ENCODE results near the gene C16orf86.

C16orf86 gene

GRCh38 chr16:67654403-67654911, 12.2 kb upstream of the C16orf86 start:
- DNase-seq, result no peak

GRCh38 chr16:67655363-67655762, 11.3 kb upstream of the C16orf86 start:
- no peak for DNase-seq

GRCh38 chr16:67656344-67657016, 10.1 kb upstream of the C16orf86 start:
- DNase-seq, result no peak

DNA sequence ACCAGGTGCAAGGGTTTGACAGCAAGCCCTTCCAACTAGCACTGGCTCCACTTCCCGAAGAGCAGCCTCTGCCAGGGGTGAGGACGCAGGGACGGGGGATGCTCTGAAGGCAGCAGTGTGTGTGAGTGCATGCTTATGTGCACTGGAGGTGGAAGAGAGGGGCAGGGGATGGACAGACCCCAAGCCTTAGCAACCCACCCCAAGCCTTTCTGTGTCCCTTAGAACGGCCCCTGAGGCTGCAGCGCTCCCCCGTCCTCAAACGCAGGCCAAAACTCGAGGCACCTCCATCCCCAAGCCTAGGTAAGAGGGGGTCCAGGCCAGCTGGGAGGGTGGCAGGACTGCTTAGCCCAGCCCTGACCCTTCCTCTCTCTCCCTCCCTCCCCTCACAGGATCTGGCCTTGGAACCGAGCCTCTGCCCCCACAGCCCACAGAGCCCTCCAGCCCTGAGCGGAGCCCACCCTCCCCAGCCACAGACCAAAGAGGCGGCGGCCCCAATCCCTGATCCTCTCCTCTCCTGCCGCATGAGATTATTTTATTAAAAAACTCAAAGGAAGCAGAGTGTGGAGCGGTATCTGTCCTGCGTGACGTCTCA, 9.5 kb upstream of the C16orf86 start:
- DNase-seq, result no peak

- DNase-seq, result no peak
Observed at GRCh38 chr16:67657751-67658518, 8.7 kb upstream of the C16orf86 start.

DNA sequence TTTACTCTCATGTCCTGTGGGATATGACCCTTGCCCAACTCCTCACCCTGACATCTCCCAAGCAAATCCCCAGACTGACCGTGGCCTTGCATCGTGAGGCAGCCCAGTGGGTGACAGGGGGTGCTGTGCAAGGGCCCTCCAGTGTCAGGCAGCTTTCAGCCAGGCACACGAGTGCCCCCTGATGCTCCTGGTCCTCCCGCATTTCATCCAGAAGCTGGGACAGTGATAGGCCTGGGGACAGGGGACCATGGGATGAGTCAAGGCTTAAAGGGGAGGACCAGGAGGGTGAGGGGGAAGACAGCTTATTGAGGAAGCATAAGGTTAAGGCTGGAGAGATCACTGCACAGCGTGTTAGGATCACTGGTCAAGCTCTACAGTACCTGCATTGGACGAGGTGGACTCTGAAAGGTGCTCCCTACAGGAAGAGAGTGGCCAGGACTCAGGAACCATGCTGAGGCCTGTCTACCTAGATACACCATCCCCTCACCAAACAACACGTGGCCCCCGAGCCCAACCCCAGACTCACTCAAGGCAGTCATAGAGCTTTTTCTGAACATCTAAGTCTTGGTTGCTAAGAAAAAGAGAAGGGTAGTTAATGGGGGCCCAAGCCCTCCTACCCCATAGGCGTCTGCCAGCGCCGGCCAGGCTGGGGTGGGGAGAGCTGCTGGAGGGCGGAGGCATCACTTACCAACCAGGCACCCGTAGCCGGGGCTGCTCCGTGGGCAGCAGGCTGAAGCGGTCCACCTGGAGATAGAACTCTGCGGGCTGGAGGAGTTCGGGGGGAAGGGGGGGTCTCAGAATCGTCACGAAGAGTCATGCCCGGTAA, 7.6 kb upstream of the C16orf86 start:
- no peak for DNase-seq

DNA sequence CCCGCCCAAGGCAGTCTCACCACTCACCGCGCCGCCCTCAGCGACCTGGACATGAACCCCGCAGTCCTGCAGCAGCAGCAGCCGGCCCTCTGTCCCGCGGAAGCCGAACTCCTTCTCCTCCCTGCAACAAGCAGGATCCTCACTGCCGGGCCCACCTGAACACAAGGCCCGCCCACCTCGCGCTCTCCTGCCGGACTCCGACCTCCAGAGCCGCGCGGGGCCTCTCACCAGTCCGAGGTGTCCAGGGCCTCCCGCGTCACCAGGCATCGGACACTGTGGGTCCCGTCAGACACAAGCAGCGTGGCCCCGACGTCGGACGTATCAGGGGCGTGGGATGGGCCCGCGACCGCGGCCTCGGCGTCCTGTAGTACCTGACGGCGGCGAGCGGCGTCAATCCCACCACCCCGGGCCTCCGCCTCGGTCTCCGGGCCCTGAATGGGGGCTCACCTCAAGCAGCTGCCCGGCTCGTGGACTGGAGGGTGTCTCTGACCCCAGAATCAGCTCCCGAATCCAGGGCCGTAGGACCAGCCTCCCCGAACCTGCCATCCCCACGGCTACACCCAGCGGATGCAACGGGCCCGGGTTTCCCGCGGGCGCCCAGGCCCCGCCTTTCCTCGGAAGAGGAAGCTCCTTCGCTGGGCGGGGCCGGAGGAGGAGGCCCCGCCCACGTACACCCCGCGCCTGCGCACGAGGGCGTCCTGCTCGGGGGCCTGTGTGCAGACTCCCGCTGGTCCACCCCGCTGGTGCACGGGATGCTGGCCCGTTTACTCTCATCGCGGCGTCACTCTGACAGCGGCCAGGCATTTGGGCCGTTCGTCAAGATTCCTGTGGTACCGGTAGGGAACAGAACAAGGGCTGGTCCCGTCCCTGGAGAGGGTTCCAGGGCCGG, 6.7 kb upstream of the C16orf86 start, which contains the start of gene ACD:
Gene ACD, minus strand, starts transcription at position 586 of the 889 bp plus-strand sequence. Its CDS starts 40 bp downstream, at position 546.
- no peak for DNase-seq

DNA sequence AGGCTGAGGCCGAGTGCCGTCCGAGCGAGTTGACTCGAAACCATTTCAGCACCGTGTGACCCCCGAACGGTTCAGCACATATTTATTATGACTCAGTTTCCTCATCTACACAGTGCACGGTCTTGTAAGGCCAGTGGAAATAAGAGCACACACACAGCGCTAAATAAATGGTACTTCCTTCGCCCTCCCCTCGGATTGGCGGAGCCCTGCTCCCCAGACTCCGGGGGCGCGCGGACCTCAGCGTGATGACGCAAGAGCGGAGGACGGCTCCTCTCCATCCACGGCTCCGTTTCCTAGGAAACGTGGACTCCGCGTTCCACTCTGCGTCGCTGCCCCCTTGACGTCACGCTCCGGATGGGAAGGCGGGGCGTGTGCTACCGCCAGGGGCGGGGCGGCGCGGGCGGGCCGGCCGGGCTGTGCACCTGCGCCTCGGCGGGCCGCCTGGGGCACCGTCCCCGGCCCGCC, 6.0 kb upstream of the C16orf86 start, which contains the start of gene PARD6A:
Gene PARD6A, plus strand, starts transcription at position 397 of the 465 bp plus-strand sequence. CDS start 79 bp downstream, outside the sequence.
- peak; percentile 49 for DNase-seq

- DNase-seq, result no peak
Observed at GRCh38 chr16:67661101-67661761, 5.4 kb upstream of the C16orf86 start.

- DNase-seq, result no peak
Observed at GRCh38 chr16:67661886-67662652, 4.5 kb upstream of the C16orf86 start.

DNA sequence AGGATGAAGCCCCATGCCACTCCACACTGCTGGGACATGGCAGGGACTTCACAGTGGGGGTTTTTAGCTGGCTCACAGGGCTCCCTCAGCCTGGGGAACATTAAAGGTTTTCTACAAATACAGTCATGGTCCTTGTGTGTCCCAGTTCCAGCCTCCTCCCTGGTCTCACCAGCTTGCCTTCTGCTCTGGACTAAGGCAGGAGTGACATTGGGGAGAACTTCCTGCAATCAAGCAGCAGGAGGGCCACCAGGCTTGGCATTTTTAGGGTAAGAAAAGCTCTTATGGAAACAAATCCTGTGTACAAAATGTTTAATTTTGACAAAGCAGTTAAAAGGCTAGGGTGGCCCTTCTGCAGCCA, 4.0 kb upstream of the C16orf86 start:
- no peak for DNase-seq

GRCh38 chr16:67663151-67663876, 3.3 kb upstream of the C16orf86 start:
- DNase-seq, result no peak

DNA sequence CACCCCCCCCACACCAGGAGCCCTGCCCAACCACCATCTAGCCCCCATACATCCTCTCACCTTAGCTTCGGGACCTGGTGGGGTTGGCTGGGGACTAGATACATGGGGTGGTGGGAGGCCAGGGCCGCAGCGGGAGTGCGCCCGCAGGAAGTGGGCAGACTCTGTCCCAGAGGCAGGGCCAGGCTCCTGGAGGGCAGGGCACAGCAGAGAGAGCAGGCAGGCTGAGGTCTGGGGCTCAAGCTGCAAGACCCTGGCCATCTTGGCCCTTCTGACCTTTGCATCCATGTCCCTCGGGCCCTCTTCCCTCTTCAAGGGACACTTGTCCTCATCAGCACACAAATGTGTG, 2.8 kb upstream of the C16orf86 start:
- DNase-seq, result no peak

- DNase-seq, result no peak
Observed at GRCh38 chr16:67664258-67664657, 2.4 kb upstream of the C16orf86 start.

- DNase-seq, result no peak
Observed at GRCh38 chr16:67664871-67665270, 1.7 kb upstream of the C16orf86 start.

- DNase-seq, result no peak
Observed at GRCh38 chr16:67665598-67665997, 1.0 kb upstream of the C16orf86 start.

DNA sequence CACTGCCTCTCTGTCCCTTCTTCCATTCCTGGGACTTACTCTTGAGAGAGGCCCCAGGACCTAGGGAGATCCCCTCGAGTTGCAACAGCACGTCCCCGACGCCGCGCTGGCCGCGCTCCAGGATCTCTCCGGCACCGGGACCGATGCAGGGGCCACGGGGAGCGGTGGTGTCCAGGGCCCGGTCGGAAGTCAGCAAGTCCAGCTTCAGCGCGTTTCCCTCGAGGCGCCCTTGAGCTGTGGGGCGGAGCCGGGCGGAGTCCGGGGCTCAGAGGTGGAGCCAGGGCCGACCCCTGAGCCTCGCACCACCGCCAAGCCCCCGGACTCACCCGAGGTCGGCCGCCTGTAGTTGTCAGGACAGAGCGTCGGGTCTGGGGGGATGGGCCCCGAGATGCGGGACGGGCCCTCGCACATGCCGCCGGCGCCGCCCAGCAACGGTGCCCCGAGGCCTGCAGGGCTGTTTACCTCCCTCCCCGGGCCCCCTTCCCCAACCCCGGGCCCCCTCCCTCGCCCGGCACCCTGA, 522 bp upstream of the C16orf86 start:
- DNase-seq, result no peak

DNA sequence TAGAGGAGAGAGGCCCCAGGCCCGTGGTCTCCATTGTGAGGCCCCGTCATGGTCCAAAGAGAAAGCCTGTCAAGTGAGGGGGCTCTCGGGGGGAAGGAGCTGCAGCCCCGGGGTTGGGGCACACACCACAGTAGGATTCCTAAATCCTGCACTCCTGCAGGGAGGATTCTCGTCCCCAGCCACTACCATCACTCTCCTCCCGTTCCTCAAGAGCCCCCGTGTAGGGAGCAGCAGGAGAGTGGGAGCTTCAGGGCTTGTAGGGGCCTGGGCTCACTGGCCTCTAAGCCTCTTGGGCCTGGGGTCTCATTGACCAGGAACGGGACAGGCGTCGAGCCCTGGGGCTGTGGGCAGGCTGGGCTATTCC, 821 bp downstream of the C16orf86 start:
- DNase-seq, result no peak

GRCh38 chr16:67667817-67668494, 1.3 kb downstream of the C16orf86 start:
- DNase-seq, result no peak
